Activated T-cell treated with anti-CD3 and anti-CD28 coated beads for 4 hours (primary cell): ENCODE data around the gene METRNL.
"Not testable (repeated sequence)": the region's sequence is repeated elsewhere in the genome, so short reads cannot be mapped to it uniquely, and the experiment has no call there.

Experiments used
- DNase-seq: peaks from one replicate; pipeline ENCODE4 v3.0.0-alpha.2; 2020

The METRNL gene

GRCh38 chr17:83053021-83053681 is 26.3 kb upstream of the METRNL start:
- no peak for DNase-seq

GRCh38 chr17:83053739-83054451 is 25.5 kb upstream of the METRNL start:
- no peak for DNase-seq

- no peak for DNase-seq
Measured at GRCh38 chr17:83054518-83055125, 24.8 kb upstream of the METRNL start.

- DNase-seq = not testable (repeated sequence)
Measured at GRCh38 chr17:83055176-83055575, 24.2 kb upstream of the METRNL start.

- DNase-seq = no peak
Measured at GRCh38 chr17:83055911-83056582, 23.4 kb upstream of the METRNL start.

- no peak for DNase-seq
Measured at GRCh38 chr17:83056583-83057396, 22.6 kb upstream of the METRNL start.

GRCh38 chr17:83057397-83057761 is 22.0 kb upstream of the METRNL start:
- no peak for DNase-seq

- DNase-seq = no peak
Measured at GRCh38 chr17:83057793-83058265, 21.6 kb upstream of the METRNL start.

GRCh38 chr17:83058266-83058798 is 21.1 kb upstream of the METRNL start:
- no peak for DNase-seq

GRCh38 chr17:83061586-83061985 is 17.8 kb upstream of the METRNL start:
- DNase-seq = no peak

- no peak for DNase-seq
Measured at GRCh38 chr17:83062011-83062817, 17.2 kb upstream of the METRNL start.

- DNase-seq = no peak
Measured at GRCh38 chr17:83062818-83063671, 16.4 kb upstream of the METRNL start.

GRCh38 chr17:83064021-83064731 is 15.2 kb upstream of the METRNL start:
- DNase-seq = no peak

- DNase-seq = no peak
Measured at GRCh38 chr17:83064732-83065659, 14.4 kb upstream of the METRNL start.

GRCh38 chr17:83065660-83066542 is 13.5 kb upstream of the METRNL start:
- DNase-seq = no peak

- not testable (repeated sequence) for DNase-seq
Measured at GRCh38 chr17:83066543-83066890, 12.9 kb upstream of the METRNL start.

- DNase-seq = no peak
Measured at GRCh38 chr17:83067071-83067717, 12.2 kb upstream of the METRNL start.
